GM20000 (cell line): ENCODE results near the gene PTGR1.

Experiments
- DNase-seq: peaks from one replicate; pipeline ENCODE4 v3.0.0; 2012; ENCODE audit warnings: low spot score
- TF ChIP-seq, protein P1 (sequence below): IDR thresholded peaks from 2 replicates; pipeline ENCODE4 v1.5.1; 2012; ENCODE audit warnings: mild to moderate bottlenecking, control low read depth; ENCODE audit errors: extremely low read depth, missing control alignments

Gene PTGR1

DNA sequence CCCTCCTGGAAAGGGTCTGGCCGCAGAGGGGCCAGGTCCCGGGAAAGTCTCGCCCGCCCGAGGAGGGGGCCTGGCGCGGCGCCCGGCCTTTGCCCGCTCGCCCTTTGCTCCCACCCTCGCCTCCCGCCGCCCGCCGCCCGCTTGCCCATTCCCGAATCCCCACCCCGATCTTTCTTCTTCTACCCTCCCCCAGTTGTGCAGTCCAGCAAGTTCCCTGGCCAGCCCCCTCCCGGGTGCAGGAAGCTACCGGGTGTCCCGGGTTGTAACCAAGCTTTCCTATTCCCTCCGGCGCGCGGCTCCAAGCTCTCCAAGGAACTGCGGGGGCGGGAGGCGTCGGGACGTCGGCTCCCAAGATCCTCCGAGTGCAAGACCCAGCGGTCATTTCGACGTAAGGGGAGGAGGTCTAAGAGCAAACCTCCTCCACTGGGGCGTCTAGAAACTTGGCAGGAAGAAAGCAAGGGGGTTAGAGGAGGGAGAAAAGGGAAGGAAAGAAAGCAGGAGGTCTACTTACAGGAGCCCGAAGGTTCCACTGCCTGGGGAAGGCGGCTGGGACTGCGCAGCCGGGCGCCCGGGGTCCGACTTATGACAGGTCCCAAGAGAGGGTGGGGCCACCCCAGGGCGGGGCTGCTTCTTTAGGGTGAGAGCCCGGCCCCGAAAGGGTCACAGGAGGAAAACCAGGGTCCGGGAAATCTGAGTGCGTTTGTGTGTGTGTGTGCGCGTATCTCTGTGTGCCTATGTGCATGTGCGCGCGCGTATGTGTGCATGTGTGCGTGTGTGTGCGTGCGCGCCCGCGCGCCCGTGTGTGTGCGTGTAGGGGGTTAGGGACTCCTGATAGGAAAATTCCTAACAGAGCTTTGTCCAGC, at the start of gene PTGR1:
TSS of gene PTGR1 (minus strand) at position 556 of the 863 bp plus-strand sequence. CDS start 2,225 bp downstream, outside the sequence.
- TF ChIP-seq, protein P1, sequence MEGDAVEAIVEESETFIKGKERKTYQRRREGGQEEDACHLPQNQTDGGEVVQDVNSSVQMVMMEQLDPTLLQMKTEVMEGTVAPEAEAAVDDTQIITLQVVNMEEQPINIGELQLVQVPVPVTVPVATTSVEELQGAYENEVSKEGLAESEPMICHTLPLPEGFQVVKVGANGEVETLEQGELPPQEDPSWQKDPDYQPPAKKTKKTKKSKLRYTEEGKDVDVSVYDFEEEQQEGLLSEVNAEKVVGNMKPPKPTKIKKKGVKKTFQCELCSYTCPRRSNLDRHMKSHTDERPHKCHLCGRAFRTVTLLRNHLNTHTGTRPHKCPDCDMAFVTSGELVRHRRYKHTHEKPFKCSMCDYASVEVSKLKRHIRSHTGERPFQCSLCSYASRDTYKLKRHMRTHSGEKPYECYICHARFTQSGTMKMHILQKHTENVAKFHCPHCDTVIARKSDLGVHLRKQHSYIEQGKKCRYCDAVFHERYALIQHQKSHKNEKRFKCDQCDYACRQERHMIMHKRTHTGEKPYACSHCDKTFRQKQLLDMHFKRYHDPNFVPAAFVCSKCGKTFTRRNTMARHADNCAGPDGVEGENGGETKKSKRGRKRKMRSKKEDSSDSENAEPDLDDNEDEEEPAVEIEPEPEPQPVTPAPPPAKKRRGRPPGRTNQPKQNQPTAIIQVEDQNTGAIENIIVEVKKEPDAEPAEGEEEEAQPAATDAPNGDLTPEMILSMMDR, result no peak
- peak; percentile 65 for DNase-seq

DNA sequence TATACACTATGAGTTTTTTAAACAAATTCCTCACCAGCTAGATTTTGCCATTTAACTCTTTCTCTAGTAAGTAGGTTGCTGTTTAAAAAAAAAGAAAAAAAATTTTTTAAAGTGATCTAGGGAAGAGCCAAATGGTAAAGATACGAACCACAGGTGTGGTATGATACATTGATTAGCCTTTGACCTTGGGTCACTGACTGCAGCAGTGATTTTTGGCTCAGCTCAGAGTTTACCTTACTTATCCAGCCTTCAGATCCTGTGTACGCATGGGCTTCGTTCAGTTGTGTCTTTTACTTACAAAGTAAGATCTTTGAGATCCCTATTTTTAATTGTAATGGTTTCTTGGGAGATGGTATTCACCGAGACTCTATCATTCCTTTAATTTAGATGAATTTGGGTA, 49.6 kb upstream of the PTGR1 start:
- no peak for DNase-seq
- TF ChIP-seq, protein P1, result no peak

DNA sequence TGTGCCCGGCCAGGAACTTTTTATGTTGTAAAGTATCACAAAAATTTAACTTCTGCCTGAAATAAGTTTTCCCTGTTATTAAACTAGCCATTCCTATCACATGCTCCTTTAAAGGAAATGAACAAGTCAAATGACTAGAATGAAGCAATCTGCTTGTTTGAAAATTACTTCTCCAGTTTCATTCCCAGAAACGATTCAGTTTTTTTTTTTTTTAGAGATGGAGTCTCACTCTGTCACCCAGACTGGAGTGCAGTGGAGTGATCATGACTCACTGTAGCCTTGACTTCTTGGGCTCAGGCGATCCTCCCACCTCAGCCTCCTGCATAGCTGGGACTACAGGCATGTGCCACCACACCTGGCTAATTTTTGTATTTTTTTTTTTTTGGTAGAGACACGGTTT, 48.6 kb upstream of the PTGR1 start:
- no peak for DNase-seq
- TF ChIP-seq, protein P1, result no peak

DNA sequence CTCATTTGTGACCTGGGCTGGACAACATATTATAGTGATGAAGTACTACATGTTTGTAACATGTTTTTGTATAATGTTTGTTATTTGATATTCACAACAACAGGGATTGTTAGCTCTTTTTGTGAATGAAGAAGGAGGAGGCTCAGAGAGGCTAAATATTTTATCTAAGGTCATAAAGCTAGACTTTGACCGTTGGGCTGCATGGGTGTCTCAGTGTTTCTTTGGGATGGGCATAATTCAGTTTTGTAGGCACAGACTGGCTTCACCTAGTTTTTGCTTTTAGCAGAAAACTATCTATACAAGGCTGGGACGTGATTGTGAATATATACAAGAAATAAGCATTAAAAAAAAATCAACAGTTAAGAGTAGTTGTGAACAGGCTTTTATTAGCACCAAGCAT, 47.0 kb upstream of the PTGR1 start:
- TF ChIP-seq, protein P1, result no peak
- DNase-seq, result no peak

DNA sequence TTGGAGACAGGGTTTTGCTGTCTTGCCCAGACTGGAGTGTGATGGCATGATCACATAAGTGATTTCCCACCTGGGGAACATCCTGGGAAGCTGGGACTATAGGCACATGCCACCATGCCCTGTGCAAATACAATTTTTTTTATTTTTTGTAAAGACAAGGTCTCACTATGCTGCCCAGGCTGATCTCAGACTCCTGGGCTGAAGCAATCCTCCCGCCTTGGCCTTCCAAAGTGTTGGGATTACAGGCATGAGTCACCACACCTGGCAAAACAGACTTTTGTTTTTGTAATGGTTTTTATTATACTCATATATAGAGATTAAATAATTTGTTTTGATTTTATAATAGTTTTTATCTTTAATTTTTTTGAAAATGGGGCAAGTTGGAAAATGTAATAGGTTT, 46.4 kb upstream of the PTGR1 start:
- TF ChIP-seq, protein P1, result no peak
- DNase-seq, result no peak

DNA sequence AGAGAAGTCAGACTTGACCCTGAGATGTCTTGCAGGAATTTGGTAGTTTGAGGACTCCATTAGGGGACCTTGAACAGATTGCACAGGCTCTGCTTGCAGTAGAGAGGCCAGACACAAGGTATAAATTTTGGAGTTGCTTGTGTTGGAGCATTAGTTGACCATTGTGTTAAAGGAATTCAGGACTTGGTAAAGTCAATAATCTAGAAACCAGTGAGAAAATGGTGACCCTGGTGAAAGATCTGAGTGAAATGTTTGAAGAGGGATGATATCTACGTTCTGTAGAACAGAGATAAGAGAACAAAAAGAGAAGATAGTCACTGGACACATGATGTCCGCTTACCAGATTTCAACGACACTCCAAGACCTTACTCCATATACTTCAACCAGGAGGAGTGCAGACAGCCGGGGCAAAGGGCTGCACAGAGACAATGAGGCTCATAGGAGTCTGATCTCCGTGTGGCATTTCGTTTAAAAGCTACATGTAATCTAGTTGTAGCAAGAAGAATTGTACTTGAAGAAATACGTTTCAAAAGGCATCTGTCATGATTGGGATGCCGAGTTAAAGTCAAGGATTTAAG, 44.8 kb upstream of the PTGR1 start:
- DNase-seq, result no peak
- TF ChIP-seq, protein P1, result no peak

DNA sequence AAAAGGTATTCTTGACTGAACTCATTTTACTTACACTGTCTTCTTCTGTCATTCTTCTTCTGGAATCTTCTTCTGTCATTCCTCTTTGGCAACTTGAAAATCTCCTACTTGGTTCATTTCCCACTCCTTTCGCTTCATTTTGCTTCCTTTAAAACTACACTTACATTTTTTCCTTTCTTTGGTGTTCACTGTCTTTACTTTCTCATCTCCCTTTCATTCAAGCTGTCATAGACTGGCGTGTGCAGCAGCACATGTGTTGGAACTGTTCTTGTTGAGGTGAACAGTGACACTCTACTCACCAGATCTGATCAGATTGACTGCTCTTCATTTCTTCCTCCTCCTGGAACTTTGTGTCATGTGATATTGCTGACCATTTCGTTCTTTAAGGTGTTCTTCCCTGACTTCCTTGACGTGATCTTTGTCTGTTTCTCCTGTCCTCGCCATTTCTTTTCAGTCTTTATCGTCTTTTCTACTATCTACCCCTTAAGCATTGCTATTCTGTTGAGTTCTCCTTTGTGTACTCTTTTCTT, 38.0 kb upstream of the PTGR1 start:
- no peak for DNase-seq
- TF ChIP-seq, protein P1, result no peak
